Cardiac muscle cell (in vitro differentiated cells and primary cell): Measurements from ENCODE around the gene MED25. TPM values are rescaled to one million over a fixed set of nuclear protein-coding genes. Genes with fewer than 3 reads are reported as not detected.
A peak's percentile ranks its signal among the peaks of the same experiment; 100 is the strongest.

ENCODE experiments used
- DNase-seq, 2 donors: peaks; one replicate each; pipeline versions ENCODE4 v3.0.0 to v3.0.0-alpha.2; 2010 to 2017; ENCODE audit warnings: low read depth in 1 of 2, low spot score in 1 of 2
- H3K27ac ChIP-seq: fragments of 200-600 bp; sonication (generic); 2 replicates; pipeline ENCODE4 v1.5.1; 2016
- H3K27me3 ChIP-seq: fragments of 200-600 bp; sonication (generic); 2 replicates; pipeline ENCODE4 v1.6.0; 2016; ENCODE audit warnings: control low read depth
- H3K36me3 ChIP-seq: fragments of 200-600 bp; sonication (generic); 2 replicates; pipeline ENCODE4 v1.5.1; 2016; ENCODE audit warnings: control low read depth
- H3K4me1 ChIP-seq: fragments of 200-600 bp; sonication (generic); 2 replicates; pipeline ENCODE4 v1.8.1; 2017; ENCODE audit warnings: low read depth, mild to moderate bottlenecking, mixed run types
- H3K4me3 ChIP-seq: fragments of 200-600 bp; sonication (generic); 2 replicates; pipeline ENCODE4 v1.5.1; 2016; ENCODE audit warnings: mild to moderate bottlenecking
- H3K9me3 ChIP-seq: fragments of 200-600 bp; sonication (generic); 2 replicates; pipeline ENCODE4 v1.5.1; 2017; ENCODE audit warnings: low read depth, mild to moderate bottlenecking, control low read depth
- polyA plus RNA-seq: library from polyadenylated mRNA; unstranded; fragments of >200 nt; fragmentation: Nextera tagmentation; extraction: Ambion mirVana; gene quantifications from 2 replicates; pipeline ENCODE4 v1.2.1, GENCODE V29; 2016
- total RNA-seq: library from RNA; depleted of rRNA; stranded (reverse); fragments of >200 nt; gene quantifications from 2 replicates; pipeline ENCODE4 v1.2.3, GENCODE V29; 2016
- TF ChIP-seq, protein P1 (sequence below): IDR thresholded peaks from 2 replicates; pipeline ENCODE4 v1.5.1; 2012; ENCODE audit warnings: low read depth, mild to moderate bottlenecking, low read length

Gene MED25
- total and polyA plus RNA-seq, 2 experiments from 2014 or later: 69.9 to 83.7 TPM

DNA sequence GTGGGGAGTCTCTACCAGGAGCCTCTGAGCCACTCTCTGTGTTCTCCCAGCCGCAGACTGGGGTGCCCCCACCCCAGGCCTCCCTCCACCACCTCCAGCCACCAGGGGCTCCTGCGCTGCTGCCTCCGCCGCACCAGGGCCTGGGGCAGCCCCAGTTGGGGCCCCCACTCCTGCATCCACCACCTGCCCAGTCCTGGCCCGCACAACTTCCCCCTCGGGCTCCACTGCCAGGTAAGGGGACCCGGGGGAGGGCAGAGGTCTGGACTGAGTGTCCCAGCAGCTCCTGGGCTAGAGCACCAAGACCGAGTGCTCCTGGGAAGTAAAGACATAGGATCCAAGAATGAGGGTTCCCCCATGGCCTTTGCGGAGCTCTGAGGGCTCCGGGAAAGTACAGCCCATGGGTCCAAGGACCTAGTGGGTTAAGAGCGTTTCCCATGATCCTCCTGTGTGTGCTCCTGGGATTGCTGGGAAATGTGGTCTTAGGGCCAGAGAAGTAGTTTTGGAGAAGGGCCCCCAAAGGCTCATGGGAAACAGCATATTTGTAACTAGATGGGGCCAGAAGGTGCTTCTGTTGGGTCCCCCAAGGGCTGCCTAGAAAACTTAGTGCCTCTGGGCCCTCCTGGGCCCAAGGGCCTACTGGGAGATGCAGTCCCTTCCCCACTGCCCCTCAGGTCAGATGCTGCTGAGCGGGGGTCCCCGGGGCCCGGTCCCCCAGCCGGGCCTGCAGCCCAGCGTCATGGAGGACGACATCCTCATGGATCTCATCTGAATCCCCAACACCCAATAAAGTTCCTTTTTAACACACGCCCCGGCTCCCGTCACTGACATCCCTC, 18.3 kb downstream of the MED25 start:
- Histone ChIP-seq H3K27ac (peak overlapping the region; percentile 14), H3K9me3 (no peaks in the 10 kb centered on the region), H3K27me3 (no peaks in the 10 kb centered on the region), H3K4me1 (peaks cover 18% of the 10 kb centered on the region), H3K36me3 (peaks cover 28% of the 10 kb centered on the region), H3K4me3 (no peak overlapping the region)
- no peak for DNase-seq
- TF ChIP-seq, protein P1, sequence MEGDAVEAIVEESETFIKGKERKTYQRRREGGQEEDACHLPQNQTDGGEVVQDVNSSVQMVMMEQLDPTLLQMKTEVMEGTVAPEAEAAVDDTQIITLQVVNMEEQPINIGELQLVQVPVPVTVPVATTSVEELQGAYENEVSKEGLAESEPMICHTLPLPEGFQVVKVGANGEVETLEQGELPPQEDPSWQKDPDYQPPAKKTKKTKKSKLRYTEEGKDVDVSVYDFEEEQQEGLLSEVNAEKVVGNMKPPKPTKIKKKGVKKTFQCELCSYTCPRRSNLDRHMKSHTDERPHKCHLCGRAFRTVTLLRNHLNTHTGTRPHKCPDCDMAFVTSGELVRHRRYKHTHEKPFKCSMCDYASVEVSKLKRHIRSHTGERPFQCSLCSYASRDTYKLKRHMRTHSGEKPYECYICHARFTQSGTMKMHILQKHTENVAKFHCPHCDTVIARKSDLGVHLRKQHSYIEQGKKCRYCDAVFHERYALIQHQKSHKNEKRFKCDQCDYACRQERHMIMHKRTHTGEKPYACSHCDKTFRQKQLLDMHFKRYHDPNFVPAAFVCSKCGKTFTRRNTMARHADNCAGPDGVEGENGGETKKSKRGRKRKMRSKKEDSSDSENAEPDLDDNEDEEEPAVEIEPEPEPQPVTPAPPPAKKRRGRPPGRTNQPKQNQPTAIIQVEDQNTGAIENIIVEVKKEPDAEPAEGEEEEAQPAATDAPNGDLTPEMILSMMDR: no peak

DNA sequence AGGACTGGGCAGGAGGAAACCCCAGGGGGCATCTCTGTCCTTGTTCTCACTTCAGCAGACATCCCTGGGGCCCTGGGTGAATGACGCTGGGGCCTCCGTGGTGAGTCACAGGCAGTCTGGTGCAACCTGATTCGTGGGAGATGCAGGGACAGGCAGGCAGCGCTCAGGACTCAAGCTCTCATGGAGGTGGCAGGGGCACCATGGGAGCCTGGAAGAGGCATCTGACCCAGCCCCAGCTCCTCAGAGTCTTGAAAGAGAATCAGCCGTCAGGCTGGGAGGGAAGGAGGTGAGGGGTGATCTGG, 18.9 kb downstream of the MED25 start:
- Histone ChIP-seq H3K4me3 (no peak overlapping the region), H3K36me3 (peaks cover 23% of the 10 kb centered on the region), H3K9me3 (no peaks in the 10 kb centered on the region), H3K4me1 (peaks cover 18% of the 10 kb centered on the region), H3K27me3 (no peaks in the 10 kb centered on the region), H3K27ac (no peak overlapping the region)
- TF ChIP-seq, protein P1: no peak
- no peak for DNase-seq

DNA sequence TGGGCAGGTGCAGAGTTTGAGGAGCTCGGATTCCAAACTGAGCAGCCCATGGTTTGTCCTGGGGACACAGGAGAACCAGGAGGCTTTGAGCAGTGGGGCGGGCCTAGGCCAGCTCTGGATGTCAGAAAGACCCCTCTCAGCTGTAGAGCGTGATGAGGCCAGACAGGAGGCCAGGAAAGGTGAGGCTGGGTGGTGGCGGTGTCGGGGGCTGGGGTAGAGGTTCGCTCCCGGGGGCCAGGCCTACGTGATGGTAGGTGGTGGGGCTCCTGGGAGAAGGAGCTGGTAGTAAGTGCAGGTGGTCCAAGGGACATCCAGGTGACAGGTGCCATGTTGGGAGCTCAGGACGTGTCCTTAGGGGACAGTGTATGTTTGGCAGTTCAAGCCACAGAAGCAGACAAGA, 19.3 kb downstream of the MED25 start:
- no peak overlapping the region for H3K27ac ChIP-seq
- peaks cover 18% of the 10 kb centered on the region for H3K36me3 ChIP-seq
- H3K4me3 ChIP-seq: no peak overlapping the region
- no peaks in the 10 kb centered on the region for H3K9me3 ChIP-seq
- peaks cover 18% of the 10 kb centered on the region for H3K4me1 ChIP-seq
- H3K27me3 ChIP-seq: no peaks in the 10 kb centered on the region
- DNase-seq: no peak
- TF ChIP-seq, protein P1: no peak

DNA sequence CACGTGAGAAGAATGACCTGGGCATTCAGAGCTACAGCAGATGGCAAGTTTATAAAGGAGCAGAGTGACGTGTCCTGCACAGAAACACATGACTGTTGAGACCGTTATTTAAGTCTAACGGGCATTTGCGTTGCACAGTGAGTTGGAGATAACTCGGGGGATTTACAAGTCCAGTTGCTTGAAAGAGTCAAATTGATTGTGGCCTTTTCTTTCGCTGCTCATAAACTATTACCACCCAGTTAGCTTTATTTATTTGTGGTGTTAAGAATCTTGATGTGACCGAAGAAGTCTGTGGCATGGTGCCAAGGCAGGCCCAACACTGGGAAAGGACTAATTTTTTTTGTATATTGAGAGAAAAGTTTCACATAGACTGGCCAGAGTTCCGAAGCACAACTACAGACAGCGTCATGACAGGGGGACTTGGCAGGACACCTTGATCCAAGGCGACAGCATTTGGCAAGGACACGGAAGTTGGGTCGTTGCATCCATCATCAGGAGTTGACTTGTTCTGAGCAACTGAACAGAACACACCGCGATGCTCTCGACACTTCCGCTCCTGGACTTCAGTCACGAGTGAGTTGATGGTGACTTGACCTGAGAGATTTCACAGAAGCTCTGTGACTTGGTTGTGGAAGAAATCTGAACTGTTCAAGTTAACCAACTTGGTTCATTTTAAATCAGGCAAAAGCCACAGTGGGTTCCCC, 20.9 kb downstream of the MED25 start:
- no peak overlapping the region for H3K4me3 ChIP-seq
- TF ChIP-seq, protein P1: no peak
- H3K27ac ChIP-seq: peak overlapping the region; percentile 93
- H3K27me3 ChIP-seq: no peaks in the 10 kb centered on the region
- H3K9me3 ChIP-seq: no peaks in the 10 kb centered on the region
- H3K36me3 ChIP-seq: peaks cover 10% of the 10 kb centered on the region
- peaks cover 18% of the 10 kb centered on the region for H3K4me1 ChIP-seq
- DNase-seq: no peak

DNA sequence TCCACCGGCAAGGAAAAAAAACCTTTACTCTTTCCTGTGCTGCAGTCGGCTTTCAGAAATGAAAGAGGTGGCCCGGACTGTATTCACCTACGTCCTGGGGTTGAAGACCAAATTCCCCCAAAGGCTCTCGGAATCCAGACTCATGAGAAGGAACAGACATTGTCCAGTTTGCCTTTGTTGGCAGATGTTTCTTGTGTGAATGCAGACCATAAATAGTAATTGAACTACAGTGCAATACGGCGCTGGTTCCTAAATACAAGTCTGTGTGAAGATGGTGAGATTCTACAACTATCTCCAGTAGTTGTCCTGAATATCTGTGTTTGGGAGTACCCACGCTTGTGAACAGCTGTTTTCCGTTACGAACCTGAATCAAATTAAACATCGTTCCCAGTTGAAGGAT, 21.6 kb downstream of the MED25 start:
- peaks cover 18% of the 10 kb centered on the region for H3K4me1 ChIP-seq
- no peaks in the 10 kb centered on the region for H3K9me3 ChIP-seq
- TF ChIP-seq, protein P1: no peak
- peaks cover 8% of the 10 kb centered on the region for H3K36me3 ChIP-seq
- H3K27ac ChIP-seq: peak overlapping the region; percentile 93
- H3K4me3 ChIP-seq: no peak overlapping the region
- H3K27me3 ChIP-seq: no peaks in the 10 kb centered on the region
- no peak for DNase-seq
